GM18511 (cell line): ENCODE data around the gene ACTL8.

ENCODE experiments used
- ATAC-seq: cut with Tn5 transposase; IDR thresholded peaks from one replicate; pipeline ENCODE4 v1.9.1; 2021; ENCODE audit warnings: mild to moderate bottlenecking, moderate library complexity; ENCODE audit not compliant: unreplicated experiment

Gene ACTL8

GRCh38 chr1:17798011-17798410 lies 42.9 kb downstream of the ACTL8 start:
- no peak for ATAC-seq

GRCh38 chr1:17798799-17799382 lies 43.8 kb downstream of the ACTL8 start:
- no peak for ATAC-seq

DNA sequence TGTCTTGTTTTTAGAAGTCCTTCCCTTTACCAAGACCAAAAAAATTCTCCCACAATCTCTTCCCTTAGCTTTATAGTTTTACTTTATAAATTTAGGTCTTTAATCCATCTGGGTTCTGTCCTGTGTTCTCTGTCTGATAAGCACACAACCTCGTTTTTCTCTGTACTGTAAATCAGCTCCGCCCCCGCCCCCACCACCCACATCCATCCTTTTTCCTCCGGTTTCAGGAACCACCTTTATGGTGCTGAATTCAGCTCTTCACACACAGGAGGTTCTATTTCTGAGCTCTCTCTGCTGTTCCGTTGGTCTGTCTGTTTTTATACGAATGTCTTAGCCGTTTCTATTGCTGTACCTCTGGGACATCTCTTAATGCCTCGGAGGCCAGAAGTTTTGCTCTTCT lies 44.5 kb downstream of the ACTL8 start:
- ATAC-seq, result no peak

DNA sequence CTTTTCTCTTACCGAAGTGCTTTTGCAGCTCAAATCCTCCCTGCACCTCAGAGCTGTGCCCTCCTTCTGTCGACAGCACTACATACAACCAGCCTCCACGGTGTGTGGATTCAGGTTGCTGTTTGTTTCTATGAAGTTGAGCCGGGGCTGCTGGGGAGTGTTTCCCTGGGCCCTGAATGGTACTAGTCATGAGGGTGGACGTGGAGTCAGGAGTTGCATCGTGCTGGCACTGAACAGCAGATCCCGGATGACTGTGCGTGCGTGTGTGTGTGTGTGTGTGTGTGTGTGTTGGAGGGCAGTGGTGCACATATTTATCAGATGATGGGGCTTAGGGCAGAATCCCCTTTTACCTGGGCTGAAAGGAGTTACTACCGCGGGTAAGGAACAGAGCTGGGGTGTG lies 47.0 kb downstream of the ACTL8 start:
- ATAC-seq, result no peak

- no peak for ATAC-seq
Observed at GRCh38 chr1:17802945-17803344, 47.8 kb downstream of the ACTL8 start.

DNA sequence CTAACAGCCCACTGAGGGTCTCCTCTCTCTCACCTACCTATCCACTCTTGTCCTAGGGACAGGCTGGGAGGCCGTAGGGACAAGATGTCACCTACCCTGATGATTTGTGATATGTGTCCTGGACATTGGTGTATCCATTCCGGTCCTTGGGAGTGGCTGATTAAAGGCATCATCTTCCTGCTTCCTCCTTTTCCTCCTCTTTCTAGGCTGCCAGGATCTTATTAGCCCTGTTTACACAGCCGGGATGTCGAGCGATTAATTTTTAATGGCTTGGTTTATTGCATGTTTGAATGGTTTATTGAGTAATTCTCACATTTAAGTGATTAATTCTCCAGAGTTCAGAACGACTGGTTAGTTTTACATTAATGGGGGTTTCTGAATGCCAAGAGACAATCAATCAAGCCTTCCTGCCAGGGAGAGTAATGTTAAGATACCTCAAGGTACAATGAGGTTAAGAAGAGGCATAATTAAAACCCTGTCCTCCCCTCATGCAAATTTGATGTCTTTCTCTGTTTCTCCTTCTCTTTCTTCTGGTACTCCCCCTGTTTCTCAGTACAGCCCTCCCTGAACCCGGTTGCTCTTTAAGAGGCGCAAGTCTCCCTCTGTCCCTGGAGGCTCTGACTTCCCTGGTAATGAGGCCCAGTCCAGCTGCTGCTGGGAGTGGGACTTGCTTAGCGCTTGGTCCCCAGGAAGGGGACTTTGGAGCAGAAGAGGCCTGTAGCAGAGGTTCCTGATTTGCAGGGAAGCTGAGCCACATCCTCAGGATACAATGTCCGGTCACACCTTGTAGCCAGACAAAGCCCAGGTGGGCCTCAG lies 50.9 kb downstream of the ACTL8 start:
- ATAC-seq, result no peak

GRCh38 chr1:17808816-17809215 lies 53.7 kb downstream of the ACTL8 start:
- no peak for ATAC-seq

- no peak for ATAC-seq
Observed at GRCh38 chr1:17810668-17811067, 55.5 kb downstream of the ACTL8 start.

GRCh38 chr1:17816511-17816910 lies 61.4 kb downstream of the ACTL8 start:
- ATAC-seq, result no peak

DNA sequence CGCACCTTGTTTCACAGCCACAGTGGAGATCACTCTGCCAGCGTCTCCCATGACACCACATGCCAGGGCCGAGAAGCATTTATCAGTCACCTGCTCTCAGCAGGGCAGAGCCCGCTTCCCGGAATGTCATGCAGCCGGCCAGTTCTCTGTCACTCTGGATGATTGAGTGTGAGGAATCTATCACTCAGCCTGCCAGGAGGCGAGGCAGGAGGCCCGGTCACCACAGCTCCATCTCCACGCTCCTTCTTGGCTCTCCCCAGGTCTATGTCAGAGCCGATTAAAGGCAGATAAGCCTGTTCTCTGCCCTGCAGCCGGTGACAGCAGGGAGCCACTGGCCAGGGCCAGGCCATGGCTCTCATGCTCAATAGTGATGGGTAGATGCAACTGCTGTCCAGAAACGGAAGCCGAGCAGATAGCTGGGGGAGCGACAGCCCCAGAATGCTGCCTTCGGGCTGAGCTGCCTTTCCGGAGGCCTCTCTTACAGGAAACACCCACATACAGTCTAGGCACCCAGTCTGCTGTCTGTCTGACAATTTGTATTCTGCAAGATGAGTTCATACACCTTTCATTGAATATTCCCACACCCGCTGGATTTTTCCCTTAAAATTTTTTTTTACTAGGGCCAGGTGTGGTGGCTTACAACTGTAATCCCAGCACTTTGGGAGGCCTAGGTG lies 64.1 kb downstream of the ACTL8 start:
- ATAC-seq, result no peak

DNA sequence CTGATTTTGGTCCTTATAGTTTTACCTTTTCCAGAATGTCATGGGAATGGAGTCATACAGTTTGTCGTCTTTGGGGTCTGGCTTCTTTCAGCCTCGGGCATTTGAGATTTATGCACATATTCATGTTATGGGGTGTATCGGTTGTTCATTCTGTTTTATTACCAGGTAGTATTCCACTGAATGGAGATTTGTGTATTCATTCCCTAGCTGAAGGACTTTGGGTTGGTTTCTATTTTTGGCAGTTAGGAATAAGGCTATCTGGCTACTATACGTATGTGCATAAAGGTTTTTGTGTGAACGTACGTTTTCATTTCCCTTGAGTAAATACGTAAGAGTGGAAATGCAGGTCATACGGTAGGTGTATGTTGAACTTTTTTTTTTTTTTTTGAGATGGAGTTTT lies 65.1 kb downstream of the ACTL8 start:
- ATAC-seq, result no peak

DNA sequence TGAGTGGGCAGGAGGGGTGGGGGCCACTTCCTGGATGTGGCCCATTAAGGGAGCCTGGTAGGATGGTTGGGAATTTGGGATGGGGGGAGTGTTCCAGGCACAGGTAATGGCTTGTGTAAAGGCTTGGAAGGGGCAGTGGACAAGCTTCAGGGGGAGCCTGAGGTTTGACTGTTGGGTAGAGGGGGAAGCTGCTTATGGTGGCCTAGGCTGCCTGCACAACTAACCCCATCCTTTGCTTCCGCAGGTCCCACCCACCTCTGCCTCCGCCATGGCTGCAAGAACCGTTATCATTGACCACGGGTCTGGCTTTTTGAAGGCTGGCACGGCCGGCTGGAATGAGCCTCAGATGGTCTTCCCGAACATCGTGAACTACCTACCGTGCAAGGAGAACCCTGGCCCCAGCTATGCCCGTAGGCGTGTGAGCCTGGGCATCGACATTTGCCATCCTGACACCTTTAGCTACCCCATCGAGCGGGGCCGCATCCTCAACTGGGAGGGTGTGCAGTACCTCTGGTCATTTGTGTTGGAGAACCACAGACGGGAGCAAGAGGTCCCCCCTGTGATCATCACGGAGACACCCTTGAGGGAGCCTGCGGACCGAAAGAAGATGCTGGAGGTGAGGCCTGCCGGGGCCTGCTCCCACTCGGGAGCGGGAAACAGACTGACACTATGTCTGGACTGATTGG lies 67.8 kb downstream of the ACTL8 start:
- no peak for ATAC-seq

DNA sequence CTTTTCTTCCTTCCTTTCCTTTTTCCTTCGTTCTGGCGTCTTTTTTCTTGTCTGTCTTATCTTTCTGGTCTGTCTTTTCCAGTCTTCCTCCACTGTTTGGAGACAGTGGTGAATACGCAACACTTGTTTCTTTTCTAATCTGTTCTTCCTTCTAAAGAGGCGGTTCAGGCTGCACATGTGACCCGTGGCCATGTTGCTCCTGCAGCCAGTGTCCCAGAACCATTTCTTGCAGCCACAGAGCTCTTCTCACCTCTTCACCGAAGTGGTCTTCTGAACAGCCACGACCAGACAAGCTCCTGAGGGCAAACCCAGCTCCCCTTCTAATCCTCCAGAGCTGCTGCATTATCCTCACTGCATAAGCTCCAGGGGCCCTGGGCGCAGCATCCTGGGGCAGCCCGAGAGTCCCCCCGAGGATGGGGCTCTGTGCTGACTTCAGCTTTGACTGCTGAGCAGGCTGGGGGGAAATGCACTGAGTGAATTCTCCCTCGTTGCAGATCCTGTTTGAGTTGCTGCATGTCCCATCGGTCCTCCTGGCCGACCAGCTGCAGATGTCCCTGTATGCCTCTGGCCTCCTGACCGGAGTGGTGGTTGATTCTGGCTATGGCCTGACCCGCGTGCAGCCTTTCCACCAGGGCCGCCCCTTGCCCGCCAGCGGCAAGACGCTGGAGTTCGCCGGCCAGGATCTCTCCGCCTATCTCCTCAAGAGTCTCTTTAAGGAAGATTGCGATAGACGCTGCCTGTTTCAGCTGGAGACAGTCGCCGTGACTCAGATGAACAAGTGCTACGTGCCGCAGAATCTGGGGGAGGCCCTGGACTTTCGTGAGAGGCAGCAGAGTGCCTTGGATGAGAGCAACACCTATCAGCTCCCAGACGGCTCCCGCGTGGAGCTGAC lies 70.4 kb downstream of the ACTL8 start:
- ATAC-seq, result no peak

DNA sequence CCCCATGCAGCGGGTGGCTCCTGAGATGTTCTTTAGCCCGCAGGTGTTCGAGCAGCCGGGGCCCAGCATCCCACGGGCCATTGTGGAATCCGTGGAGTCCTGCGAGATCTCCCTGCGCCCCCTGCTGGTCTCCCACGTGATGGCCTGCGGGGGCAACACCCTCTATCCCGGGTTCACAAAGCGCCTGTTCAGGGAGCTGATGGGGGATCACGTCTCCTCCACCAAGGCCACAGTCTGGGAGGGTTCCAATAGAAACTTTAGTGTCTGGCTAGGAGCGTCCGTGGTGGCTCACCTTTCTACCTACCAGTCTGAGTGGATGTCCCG lies 71.0 kb downstream of the ACTL8 start:
- no peak for ATAC-seq

- ATAC-seq, result no peak
Observed at GRCh38 chr1:17828991-17829390, 73.9 kb downstream of the ACTL8 start.

DNA sequence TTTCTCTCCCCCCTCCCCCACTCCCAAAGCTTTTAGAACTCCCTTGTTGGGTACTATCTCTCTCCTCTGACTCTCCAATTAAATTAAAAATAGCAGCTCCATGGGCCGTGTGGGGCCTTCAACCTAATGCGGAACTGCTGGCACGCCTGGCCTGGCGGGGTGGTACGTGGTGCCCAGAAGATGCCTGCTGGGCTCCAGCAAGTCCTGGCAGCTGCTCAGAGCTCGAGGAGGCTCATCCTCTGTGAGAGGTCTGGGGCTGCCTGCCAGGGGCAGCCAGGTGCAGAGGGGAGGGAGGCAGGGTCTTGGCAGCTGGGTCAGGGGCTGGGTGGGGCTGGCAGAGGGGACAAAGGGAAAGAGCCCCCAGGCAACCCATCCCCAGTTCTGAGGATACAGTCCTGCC lies 74.4 kb downstream of the ACTL8 start:
- ATAC-seq, result no peak

DNA sequence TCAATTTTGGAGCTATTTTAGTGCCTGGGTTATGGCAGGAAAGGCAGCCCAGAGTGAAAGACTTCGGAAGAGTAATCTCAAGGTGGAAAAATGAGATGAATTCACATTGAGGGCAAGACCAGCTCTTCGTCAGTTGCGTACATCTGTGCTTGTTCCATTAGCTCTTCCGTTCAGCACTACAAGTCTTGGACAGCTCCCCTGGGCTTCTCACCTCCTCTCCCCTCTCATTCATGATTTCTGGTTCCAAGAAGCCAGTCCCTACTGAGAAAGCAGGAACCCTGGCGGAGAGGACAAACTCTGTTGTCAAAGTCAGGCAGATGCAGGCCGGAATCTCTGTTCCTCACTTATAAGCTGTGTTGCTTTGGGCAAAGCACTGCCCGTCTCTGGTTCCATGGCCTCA lies 76.5 kb downstream of the ACTL8 start:
- ATAC-seq, result no peak

GRCh38 chr1:17833661-17834501 lies 78.7 kb downstream of the ACTL8 start:
- no peak for ATAC-seq

DNA sequence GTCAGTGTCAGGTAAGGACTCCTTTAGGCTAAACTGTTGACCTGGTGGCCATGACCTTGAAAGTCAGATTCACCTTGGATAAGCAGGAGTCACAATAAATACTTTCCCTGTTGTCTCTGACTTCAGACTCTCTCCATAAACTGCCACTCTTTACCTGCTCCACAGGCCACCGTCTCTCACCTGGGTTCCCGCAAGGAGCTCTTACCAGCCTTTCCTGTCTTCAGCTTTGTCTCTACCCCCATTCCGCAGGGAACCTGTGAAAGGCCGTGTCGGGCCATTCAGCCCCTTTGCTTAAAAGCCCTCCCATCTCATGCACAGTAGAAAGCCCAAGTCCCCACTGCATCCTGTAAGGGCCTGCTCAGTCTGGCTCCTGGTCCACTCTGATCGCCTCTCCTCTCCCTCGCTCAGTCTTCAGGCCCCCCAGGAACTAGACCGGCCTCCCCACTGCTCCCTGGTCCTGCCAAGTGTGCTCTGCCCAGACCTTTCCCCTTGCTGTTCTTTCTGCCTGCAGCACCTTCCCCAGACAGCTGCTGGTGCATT lies 79.5 kb downstream of the ACTL8 start:
- ATAC-seq, result no peak
